CD4-positive, alpha-beta T cell treated with Interferon alpha-2 for 1 hour (primary cell): ENCODE measurements around the gene AP2A2.
"Not testable (repeated sequence)": the region's sequence is repeated elsewhere in the genome, so short reads cannot be mapped to it uniquely, and the experiment has no call there.

ENCODE experiments used
- DNase-seq, 2 donors: peaks; one replicate each; pipeline ENCODE4 v3.0.0-alpha.2; 2020 to 2022

AP2A2 gene

DNA sequence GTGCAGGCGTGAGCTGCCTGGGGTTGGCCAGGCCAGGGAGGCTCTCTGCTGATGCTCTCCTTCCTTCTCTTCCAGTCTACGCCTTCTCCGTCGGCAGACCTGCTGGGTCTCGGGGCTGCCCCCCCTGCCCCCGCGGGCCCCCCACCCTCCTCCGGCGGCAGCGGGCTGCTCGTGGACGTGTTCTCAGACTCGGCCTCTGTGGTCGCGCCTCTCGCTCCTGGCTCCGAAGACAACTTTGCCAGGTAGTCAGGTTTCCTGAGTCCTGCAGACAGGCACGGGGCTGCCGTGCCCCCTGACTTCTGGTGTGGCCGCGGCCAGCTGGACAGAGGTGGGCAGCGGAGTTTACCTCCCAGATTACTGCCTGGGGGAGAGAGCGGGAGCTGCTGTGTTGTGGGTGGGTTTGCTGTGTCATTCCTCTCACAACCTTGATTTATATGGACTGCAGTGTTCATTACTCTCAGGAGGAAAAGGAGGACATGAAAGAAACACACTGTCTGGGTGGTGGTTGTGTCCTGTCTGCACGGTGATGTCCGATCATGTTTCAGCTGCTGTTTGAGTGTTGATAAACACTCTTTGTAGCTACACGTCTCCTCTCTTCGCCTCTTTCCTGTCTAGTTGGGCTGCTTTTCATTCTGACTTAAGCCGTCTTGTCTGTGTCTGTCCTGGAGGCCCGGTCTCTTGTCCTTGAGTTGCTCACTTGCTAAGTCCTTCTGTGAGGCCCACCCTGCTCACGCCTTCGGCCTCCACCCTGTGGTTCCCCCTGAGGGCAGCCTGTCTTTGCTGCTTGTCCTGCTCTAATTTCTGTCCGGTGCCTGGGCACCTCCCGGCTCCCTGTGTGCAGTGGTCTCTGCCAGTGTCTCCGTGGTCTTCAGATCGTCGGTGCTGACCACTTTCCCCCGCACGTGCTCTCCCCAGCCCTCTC is 74.9 kb downstream of the AP2A2 start:
- no peak for DNase-seq

DNA sequence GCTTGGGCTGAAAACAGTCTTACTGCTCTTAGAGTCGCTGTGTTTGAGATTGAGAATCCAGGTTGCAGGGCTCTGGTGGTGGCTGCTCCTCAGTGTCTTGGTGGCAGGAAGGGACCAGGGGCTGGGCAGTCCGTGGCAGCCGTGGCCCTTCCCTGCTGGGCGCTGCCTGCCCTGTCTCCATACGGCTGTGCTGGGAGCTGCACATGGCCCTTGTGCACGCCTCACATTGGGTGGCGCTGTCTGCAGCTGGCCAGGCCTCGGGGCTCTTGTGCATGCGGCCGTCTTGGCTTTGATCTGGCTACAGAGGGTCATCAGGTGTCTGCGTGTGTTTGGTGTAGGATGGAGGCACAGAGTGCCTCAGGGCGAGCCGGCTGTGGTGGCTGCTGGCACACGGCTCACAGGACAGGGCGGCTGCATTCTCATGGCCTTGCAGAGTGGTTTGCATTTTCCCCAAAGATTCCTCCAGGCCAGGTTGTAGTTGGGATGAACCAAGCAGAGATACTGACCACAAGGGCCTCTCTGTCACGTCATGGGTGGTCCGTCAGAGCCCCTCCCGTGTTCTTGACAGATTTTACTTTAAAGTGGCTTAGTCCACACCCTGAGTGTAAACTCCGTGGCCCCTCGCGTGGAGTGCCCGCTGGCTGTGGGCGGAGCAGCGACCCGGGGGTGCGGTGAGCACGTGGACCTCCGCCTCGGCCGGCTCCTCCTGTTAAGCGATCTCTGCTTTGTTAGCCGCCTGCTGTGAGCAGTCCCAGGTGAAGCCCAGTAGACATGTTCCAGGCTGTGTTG is 76.1 kb downstream of the AP2A2 start:
- no peak for DNase-seq

DNA sequence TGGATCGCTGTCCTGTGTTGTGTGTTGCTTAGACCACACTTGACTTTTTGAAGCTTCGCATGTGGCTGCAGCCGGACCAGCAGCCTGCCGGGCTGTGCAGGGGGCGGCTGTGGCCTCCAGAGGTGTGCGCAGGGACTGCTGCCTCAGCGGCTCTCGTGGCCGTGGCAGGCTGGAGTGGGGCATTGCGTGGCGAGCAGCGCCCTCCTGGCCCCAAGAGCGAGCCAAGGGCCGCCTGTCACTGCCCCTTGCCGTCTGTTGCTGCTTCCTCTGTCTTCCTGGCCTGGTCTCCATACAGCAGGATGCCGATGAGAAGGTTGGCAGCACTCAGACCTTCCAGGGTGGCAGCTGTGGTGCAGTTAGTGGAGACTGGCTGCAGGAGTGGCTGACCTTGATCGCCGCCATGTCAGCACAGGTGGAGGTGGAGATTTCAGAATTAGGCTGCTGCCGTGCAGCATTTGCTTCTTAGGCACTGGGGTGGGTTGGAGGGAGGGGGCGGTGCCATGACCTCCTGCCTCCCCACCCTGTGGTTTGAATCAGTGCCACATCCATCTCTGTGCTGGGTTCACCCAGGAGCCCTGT is 76.8 kb downstream of the AP2A2 start:
- no peak for DNase-seq

DNA sequence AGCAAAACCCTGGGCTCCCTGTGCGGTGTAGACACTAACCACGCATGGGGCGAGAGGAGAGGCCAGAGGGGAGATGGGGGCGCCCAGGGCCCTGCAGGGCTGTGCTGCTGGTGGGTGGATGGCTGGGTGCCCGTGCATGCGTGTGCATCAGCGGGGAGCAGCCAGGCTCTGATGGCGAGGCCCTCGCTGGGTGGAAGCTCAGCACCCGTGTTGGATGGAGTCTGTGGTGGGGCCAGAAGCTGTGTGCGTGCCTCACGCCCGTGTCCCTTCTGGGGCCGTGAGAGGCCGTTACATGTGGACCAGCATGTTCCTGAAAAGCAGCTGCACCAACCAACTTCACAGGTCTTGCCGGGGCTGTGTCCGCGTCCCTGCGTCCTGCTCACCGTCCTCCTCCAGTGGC is 77.5 kb downstream of the AP2A2 start:
- DNase-seq: no peak

DNA sequence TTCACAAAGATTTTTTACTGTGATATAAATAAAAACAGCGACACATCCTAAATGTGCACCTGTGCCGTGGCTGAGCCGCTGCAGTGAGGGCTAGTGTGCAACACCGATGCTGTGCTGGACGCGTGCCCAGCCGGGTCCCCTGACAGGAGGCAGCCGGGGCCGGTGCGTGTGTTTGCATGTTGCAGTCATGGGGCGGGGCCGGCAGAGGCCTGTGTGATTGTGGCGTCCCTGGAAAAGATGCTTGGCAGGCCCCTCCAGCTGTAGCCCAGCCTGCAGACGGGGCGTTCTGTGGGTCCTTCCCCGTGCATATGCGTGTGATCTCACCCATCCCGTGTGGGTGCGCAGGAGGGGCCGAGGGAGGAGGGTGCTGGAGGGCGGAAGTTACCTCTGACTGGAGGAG is 80.3 kb downstream of the AP2A2 start:
- DNase-seq: no peak

DNA sequence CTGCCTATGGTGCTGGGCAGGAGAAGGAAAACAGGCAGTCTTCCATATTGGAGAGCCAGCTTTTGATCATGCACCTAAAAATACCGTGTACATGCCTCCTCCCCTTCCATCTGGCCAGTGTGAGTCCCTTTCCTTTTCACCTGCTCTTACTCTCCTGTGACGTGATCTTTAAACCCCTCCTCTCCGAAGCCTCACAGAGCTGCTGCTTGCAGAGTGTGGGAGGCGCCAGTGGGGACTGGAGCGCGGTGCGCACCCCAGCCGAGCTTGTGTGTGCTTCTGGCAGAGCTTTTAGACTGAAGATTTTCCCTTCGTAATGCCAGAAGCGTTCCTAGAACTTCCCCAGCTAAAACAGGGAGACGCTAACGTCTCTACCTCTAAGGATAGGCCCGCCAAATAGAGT is 81.1 kb downstream of the AP2A2 start:
- DNase-seq: no peak

DNA sequence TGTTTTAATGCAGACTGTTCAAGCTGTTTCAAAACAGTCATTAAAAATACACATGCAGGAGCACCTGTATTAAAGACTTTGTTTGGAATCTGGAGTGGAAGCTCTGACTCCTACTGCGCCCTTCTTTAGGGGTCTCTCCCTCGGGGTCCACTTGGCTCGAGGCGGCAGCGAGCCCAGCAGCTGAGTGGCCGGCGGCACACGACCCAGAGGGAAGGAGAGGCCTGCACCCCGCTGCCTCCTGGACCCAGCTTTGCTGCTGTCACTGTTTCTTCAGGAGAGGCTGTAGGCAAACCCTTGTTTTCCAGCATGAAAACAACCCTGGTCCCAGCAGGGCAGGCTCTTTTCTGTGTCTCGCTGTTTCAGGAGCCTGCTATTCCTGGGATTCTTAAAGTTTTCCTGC is 81.6 kb downstream of the AP2A2 start:
- DNase-seq: no peak

DNA sequence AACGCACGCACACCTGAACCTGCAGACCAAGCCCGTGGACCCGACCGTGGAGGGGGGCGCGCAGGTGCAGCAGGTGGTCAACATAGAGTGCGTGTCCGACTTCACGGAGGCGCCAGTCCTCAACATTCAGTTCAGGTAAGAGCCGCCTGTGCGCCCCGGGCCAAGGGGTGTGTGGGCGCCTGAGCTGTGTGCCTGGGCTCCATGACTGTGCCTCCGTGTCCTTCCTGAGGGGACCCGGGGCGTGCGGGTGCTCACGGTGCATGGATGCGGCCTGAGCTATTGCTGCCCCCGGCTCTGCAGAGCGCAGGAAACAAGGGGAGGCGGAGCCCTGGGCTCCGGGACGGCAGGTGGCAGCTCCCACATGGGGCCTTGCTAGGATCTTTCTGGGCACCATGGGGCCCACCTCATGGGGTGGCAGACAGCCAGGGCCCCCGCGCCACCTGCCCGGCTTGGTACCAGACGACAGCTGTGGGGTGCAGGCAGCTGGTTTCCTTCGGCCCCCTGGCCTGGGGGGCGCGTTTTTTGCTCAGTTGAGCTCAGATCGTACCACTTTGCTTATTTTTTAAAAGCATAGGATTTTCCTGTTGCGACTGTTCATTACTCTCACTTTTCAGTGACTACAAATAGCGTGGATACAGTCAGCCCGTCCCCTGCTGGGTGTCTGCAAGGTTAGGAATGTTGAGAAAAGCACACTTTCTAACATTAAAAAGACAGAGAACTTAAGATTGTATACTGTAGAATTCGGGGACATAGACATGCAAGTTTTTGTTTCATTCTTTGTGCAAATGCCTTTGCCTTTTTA is 82.5 kb downstream of the AP2A2 start:
- DNase-seq: no peak

DNA sequence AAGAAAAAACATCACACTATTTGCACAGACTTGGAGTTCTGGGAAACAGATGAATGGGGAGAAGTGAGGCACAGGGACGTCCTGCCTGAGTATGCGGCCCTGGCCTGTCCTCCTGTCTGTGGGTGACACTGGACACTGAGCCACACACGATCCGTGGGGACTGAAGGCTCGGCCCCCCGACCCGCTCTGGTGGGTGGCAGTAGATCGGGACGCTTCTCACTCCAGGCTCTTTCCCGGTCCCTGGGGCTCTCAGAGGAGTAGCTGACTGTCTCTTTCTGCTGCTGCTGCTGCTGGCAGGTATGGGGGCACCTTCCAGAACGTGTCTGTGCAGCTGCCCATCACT is 83.1 kb downstream of the AP2A2 start:
- DNase-seq: no peak

DNA sequence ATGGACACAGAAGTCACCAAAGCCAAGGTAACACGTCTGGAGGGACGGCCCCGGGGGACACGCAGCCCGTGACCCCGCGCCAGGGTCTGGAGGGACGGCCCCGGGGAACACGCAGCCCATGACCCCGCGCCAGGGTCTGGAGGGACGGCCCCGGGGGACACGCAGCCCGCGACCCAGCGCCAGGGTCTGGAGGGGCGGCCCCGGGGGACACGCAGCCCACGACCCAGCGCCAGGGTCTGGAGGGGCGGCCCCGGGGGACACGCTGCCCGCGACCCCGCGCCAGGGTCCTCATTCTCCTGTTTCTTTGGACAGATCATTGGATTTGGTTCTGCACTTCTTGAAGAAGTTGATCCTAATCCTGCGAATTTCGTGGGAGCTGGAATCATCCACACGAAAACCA is 83.7 kb downstream of the AP2A2 start:
- no peak for DNase-seq

DNA sequence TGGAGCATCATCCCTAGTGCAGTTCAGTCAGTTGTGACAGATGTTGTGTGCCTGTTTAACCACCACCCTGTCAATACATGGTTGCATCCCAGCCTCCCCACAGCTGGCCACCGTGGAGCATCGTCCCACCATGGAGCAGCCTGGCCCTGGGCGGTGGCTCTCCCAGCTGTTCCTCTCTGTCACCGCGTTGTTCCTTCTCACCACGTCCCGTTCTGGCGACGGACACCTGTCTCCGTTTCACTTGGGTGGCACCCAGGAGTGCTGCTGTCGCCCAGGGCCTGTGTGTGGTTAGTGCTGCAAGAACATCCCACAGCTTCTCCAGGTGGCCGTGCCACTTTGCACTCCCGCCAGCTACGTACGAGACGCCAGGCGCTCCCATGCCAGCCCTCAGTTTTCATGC is 84.3 kb downstream of the AP2A2 start:
- DNase-seq: no peak

DNA sequence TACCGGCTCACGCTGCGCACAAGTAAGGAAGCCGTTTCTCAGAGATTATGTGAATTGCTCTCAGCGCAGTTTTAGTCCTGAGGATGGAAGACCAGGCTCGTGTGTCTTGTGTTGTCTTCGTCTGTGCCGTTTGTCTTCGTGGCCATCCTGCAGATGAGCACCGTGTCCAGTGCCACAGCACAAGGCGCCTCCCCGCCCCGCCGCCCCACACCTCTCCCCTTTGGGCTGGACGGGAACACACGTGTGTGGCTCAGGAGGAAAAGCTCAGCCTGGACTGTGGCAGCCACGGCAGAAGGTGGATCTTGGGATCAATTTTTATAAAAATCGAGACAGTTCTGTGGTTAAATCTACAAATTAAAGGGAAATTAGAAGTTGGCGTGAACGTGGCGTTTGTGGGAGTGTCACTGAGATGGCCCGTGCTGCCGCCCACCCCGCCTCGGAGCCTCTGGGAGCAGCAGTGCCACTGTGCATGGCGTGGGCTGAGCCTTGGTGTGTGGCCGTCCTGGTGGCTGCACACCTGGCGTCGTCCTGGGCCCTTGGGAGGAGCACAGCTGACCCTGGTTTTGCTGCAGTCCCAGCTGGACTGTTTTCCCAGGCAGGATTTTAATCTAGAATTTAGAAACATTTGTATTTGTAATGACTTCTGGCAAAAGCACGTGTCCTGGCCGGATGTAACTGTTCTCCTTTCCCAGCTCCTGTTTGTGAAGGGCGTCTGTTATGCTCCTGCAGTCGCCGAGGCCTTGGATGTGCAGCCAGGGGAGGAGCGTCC is 85.1 kb downstream of the AP2A2 start:
- no peak for DNase-seq

DNA sequence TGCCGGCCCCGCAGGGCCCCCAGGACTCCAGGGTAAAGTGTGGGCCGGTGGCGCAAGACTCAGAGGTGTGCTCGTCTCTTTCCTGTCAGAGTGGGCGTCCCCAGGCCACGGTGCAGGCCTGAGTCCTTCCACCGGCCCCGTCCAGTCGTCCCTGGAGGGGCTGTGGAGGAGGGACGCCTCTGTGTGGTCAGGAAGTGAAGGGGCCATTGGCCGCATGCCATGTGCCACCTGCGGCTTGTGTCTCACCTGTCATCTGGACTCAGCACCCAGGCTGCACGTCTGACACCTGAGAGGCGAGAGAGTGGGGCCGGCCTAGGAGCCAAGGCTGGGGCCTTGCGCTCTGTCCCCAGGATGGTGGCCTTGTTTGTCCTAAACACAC is 85.6 kb downstream of the AP2A2 start:
- no peak for DNase-seq

DNA sequence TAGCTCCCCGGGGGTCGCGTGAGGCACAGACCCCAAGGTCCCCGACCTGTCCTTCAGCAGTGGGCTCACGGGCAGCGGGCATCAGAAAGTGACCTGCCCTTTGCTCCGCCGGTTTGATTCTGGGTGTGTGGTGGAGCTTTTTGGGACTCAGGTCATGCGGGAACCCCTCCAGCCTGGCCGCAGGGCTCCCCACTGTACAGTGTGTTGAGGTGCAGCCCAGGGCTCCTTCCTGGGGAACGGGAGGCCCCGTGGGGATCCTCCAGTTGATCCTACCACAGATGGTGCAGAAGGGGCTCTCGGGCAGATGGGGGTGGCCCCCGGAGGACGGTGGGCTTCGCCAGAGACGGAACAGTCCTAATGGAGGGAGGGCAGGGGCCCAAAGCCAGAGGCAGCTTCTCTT is 86.6 kb downstream of the AP2A2 start:
- no peak for DNase-seq

DNA sequence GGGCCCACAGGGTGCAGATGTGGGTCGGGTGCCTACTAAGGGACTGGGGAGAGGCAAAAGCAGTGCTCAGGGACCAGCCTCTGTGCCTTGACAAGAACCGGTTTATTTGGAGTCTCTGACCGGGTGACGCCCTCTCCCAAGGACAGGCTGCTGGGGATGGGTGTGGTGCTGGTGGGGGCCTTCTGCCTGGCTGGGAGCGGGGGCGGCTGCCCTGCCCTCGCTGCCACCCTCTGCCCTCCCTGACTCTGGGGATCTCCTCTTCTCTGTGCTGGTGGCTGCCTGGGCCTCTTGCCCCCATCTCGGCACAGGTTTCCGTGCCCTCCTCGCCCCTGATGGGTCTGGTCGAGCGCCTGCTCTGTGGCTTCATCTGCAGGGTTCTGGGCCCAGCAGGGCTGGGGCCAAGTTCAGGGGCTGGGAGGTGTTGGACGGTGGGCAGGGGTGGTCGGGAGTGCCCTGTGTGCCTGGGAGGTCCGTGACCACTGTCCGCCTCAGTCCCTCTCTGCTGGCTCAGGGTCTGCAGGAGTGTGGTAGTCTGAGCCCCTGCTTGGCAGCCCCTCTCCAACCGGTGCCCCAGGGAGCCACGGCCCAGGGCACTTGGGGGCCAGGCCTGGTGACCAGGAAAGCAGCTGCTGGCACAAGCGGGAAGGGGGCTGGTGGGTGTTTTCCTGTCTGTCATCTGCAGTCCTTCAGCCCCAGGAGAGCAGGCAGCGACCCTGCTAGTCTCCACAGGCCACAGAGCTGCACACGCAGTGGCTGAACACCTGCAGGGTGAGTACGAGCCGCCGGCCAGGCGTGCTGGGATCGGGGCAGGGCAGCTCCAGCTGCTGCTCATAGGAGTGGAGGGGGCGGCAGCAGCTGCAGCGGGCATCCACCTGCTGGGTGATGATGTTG is 87.3 kb downstream of the AP2A2 start:
- no peak for DNase-seq

DNA sequence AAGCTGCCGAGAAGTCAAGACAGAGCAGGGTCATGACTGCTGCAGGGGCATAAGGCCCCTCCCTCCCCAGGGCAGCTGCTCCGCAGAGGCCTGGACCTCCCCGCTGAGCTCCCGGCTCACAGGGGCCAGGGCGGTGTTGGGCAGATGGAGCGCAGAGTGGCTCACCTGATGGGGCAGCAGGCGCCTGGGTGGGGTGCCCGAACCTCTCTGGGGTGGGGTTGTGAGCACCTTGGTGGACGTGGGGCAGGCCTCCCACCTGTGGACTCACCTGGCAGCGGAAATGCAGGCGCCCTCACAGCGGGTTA is 87.9 kb downstream of the AP2A2 start:
- no peak for DNase-seq

DNA sequence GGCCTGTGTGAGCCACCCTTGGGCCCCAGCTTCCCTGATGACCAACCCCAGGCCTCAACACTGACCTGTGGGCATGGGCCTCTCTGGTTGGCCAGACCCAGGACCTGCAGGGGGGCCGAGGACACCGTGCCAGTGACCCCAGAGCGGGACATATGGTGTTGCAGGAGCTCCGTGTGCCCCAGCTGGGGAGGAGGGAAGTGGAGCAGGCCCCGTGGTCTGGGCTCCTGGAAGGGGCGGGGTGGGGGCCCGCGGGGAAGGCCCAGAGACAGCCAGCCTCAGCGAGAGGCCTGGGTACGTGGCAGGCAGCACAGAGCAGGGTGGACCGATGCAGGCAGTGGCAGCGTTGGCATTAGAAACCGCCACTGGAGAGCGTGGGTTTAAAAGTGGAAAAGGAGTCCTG is 88.6 kb downstream of the AP2A2 start:
- DNase-seq: no peak

DNA sequence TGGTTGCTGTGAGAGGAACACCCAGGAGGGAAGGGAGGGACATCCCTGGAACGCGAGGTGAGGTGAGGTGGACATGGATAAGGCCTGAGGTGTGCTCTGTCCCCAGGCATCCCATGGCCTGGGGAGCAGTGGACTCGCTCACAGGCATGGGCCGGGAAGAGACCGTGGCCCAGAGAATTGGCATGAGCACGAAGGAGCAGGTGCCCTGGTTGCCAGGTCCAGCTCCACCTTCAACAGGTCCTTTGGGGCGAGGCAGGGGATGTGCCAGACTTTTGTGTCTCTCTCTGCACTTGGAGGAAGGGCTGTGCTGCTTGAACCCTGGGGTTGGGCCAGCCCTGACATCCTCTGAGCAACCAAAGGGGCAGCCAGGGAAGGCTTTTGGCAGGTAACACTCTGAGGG is 89.4 kb downstream of the AP2A2 start:
- DNase-seq: no peak

DNA sequence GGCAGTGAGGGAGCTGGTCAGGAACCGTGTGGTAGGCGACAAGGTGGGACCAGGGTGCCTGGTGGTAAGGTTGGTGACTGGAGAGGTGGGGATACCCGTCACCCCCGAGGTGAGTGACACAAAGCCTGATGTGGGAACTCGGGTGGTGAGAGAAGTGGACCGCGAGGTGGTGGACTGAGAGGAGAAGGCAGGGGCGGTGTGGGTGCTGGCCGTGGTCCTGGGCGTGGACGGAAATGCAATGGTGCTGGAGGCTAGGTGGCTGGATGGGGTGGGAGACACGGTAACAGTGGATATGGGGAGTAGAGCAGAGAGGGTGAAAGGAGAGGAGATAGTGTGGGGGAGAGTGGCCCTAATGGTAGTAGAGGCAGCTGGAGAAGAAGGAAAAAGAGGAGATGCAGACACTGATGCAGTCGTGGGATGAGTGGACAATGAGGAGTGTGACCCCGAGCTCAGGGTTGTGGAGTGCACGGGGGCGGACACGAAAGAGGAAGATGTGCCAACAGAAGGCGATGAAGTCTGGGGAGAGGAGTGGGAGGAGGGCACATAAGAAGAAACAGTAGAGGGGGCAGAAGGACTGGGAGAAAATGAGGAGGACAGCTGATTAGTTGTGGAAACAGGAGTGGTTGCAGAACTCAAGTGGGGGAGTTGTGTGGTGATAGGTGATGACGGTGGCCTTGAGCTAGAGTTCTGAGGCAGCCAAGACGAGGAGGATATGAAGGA is 90.3 kb downstream of the AP2A2 start:
- DNase-seq: no peak

DNA sequence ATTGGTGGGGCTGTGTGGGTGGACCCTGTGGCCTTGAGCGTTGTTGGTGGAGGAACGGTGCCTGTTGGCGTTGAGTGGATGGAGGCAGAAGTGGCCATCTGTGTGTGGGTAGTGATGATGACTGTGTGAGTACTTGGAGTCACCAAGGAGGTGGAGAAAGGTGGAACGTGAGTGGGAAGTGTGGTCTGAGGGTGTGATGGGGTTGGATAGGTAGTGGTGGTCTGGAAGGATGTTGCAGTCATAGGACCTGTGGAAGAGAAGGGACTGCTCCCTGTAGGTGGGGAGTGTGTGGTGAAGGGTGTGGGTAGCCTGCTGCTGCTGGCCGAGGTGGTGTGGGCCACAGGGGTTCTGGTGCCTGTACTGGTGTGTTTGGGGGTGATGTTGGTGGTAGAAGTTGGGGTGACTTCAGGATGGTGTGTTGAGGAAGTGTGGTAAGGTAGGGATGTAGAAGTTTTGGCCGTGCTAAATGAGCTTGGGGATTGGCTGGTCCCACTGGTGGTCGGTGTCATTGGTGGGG is 91.0 kb downstream of the AP2A2 start:
- DNase-seq: not testable (repeated sequence)
